WTC11 (cell line): ENCODE measurements around the gene NAXD. TPM values are rescaled to one million over a fixed set of nuclear protein-coding genes. Genes with fewer than 3 reads are reported as not detected.

ENCODE experiments used
- ATAC-seq: fragments of 200-7000 bp; cut with Tn5 transposase; 2 replicates; pipeline ENCODE4 v1.10.0; 2021; ENCODE audit warnings: mild to moderate bottlenecking, moderate library complexity
- CTCF ChIA-PET: fragments of 300-600 bp; sonication (Branson Sonifier 250); formaldehyde crosslinking; loops from one replicate; lab custom pipeline; 2021; ENCODE audit warnings: antibody characterized with exemption; lab: Charles Lee
- POLR2A ChIA-PET: fragments of 350-600 bp; sonication (Branson Sonifier 250); formaldehyde crosslinking; loops from one replicate; lab custom pipeline; 2021; ENCODE audit warnings: antibody characterized with exemption; lab: Charles Lee
- DNase-seq: peaks from one replicate; pipeline ENCODE4 v3.0.0; 2021; ENCODE audit warnings: low spot score
- H3K27ac Mint-ChIP-seq: 2 replicates; pipeline ENCODE4 v1.8.0; 2021; ENCODE audit warnings: mixed read lengths
- H3K27me3 Mint-ChIP-seq: 2 replicates; pipeline ENCODE4 v1.8.0; 2021; ENCODE audit warnings: low read depth, mild to moderate bottlenecking, moderate library complexity, mixed read lengths
- H3K36me3 Mint-ChIP-seq: 2 replicates; pipeline ENCODE4 v1.8.0; 2021; ENCODE audit warnings: mixed read lengths
- H3K4me1 Mint-ChIP-seq: 2 replicates; pipeline ENCODE4 v1.8.0; 2022; ENCODE audit warnings: mixed read lengths
- H3K4me3 Mint-ChIP-seq: 2 replicates; pipeline ENCODE4 v1.8.0; 2021; ENCODE audit warnings: mild to moderate bottlenecking, moderate library complexity, mixed read lengths
- H3K9me3 Mint-ChIP-seq: 2 replicates; pipeline ENCODE4 v1.8.0; 2021; ENCODE audit warnings: mixed read lengths
- FOXJ3 ChIP-seq: sonication (generic); formaldehyde crosslinking; IDR thresholded peaks from 2 replicates; pipeline ENCODE4 v1.9.0; 2021; ENCODE audit warnings: missing genetic modification reagents, mild to moderate bottlenecking, borderline replicate concordance
- GABPB1 ChIP-seq: sonication (generic); formaldehyde crosslinking; IDR thresholded peaks from 2 replicates; pipeline ENCODE4 v1.8.1; 2023; ENCODE audit warnings: mild to moderate bottlenecking, missing genetic modification reagents
- HMGA2 ChIP-seq: fragments of 250-450 bp; sonication (Bioruptor Pico); IDR thresholded peaks from 2 replicates; pipeline ENCODE4 v1.4.0; 2021; ENCODE audit warnings: mild to moderate bottlenecking, moderate library complexity
- MYBL2 ChIP-seq: sonication (generic); formaldehyde crosslinking; IDR thresholded peaks from 2 replicates; pipeline ENCODE4 v1.8.1; 2023; ENCODE audit warnings: mild to moderate bottlenecking, moderate library complexity, missing genetic modification reagents
- NFE2L1 ChIP-seq: sonication (generic); formaldehyde crosslinking; IDR thresholded peaks from 2 replicates; pipeline ENCODE4 v1.8.1; 2023; ENCODE audit warnings: missing genetic modification reagents
- TEAD1 ChIP-seq: sonication (generic); formaldehyde crosslinking; IDR thresholded peaks from 2 replicates; pipeline ENCODE4 v1.8.0; 2022; ENCODE audit warnings: mild to moderate bottlenecking, missing genetic modification reagents
- ZNF416 ChIP-seq: fragments of 250-450 bp; sonication (Bioruptor Pico); IDR thresholded peaks from 2 replicates; pipeline ENCODE4 v1.9.0; 2021; ENCODE audit warnings: mild to moderate bottlenecking, inconsistent platforms
- total RNA-seq: library from RNA; stranded (reverse); gene quantifications from 3 replicates; pipeline ENCODE4 v1.2.3, GENCODE V29; 2021
- TF ChIP-seq, protein P1 (sequence below): sonication (generic); formaldehyde crosslinking; IDR thresholded peaks from 2 replicates; pipeline ENCODE4 v1.8.0; 2023; ENCODE audit warnings: missing genetic modification reagents, mild to moderate bottlenecking, borderline replicate concordance
- TF ChIP-seq, protein P2 (sequence below): sonication (generic); formaldehyde crosslinking; IDR thresholded peaks from 2 replicates; pipeline ENCODE4 v1.8.1; 2023; ENCODE audit warnings: mild to moderate bottlenecking, missing genetic modification reagents
- TF ChIP-seq, protein P3 (sequence below): sonication (generic); formaldehyde crosslinking; IDR thresholded peaks from 2 replicates; pipeline ENCODE4 v1.8.0; 2022; ENCODE audit warnings: mild to moderate bottlenecking, missing genetic modification reagents
- TF ChIP-seq, protein P4 (sequence below): sonication (generic); formaldehyde crosslinking; IDR thresholded peaks from 2 replicates; pipeline ENCODE4 v1.8.0; 2022; ENCODE audit warnings: mild to moderate bottlenecking, missing genetic modification reagents
- TF ChIP-seq, protein P5 (sequence below): fragments of 250-450 bp; sonication (Bioruptor Pico); IDR thresholded peaks from 2 replicates; pipeline ENCODE4 v1.9.0; 2021; ENCODE audit warnings: moderate library complexity, mild to moderate bottlenecking, inconsistent platforms, borderline replicate concordance
- TF ChIP-seq, protein P6 (sequence below): fragments of 250-450 bp; sonication (Bioruptor Pico); IDR thresholded peaks from 2 replicates; pipeline ENCODE4 v1.9.0; 2021; ENCODE audit warnings: mild to moderate bottlenecking
- TF ChIP-seq, protein P7 (sequence below): sonication (generic); formaldehyde crosslinking; IDR thresholded peaks from 2 replicates; pipeline ENCODE4 v1.8.1; 2022; ENCODE audit warnings: low read depth, missing genetic modification reagents, borderline replicate concordance
- TF ChIP-seq, protein P8 (sequence below): sonication (generic); formaldehyde crosslinking; IDR thresholded peaks from 2 replicates; pipeline ENCODE4 v1.8.1; 2022; ENCODE audit warnings: mild to moderate bottlenecking, moderate library complexity, missing genetic modification reagents
- TF ChIP-seq, protein P9 (sequence below): sonication (generic); formaldehyde crosslinking; IDR thresholded peaks from 2 replicates; pipeline ENCODE4 v1.8.1; 2022; ENCODE audit warnings: missing genetic modification reagents, borderline replicate concordance
- TF ChIP-seq, protein P10 (sequence below): sonication (generic); formaldehyde crosslinking; conservative IDR thresholded peaks from 2 replicates; pipeline ENCODE4 v1.8.1; 2022; ENCODE audit warnings: mild to moderate bottlenecking, missing genetic modification reagents
- TF ChIP-seq, protein P11 (sequence below): sonication (generic); formaldehyde crosslinking; IDR thresholded peaks from 2 replicates; pipeline ENCODE4 v1.8.1; 2023; ENCODE audit warnings: mild to moderate bottlenecking, missing genetic modification reagents, moderate library complexity

NAXD gene
- total RNA-seq, 1 experiment from 2014 or later: 29.3 TPM

DNA sequence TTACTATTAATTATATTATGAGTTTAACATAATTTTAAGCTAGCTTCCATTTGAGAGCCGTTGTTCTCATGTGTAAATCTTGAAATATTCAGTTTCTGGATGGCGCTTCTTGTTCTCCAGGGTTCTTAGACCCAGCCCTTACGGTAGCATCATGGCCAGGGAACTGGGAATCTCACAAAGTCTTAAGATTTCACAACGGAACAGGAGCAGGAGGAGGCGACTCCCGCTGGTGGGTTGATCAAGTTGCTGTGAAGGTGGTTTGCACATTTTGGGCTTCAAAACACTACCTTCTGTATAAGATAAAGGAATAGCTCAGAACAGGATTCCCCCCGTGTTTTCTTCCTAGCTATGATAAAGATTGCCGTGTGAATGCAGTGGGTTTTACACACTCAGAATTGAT, 2.8 kb downstream of the NAXD start (continued):
- TF ChIP-seq, protein P1, sequence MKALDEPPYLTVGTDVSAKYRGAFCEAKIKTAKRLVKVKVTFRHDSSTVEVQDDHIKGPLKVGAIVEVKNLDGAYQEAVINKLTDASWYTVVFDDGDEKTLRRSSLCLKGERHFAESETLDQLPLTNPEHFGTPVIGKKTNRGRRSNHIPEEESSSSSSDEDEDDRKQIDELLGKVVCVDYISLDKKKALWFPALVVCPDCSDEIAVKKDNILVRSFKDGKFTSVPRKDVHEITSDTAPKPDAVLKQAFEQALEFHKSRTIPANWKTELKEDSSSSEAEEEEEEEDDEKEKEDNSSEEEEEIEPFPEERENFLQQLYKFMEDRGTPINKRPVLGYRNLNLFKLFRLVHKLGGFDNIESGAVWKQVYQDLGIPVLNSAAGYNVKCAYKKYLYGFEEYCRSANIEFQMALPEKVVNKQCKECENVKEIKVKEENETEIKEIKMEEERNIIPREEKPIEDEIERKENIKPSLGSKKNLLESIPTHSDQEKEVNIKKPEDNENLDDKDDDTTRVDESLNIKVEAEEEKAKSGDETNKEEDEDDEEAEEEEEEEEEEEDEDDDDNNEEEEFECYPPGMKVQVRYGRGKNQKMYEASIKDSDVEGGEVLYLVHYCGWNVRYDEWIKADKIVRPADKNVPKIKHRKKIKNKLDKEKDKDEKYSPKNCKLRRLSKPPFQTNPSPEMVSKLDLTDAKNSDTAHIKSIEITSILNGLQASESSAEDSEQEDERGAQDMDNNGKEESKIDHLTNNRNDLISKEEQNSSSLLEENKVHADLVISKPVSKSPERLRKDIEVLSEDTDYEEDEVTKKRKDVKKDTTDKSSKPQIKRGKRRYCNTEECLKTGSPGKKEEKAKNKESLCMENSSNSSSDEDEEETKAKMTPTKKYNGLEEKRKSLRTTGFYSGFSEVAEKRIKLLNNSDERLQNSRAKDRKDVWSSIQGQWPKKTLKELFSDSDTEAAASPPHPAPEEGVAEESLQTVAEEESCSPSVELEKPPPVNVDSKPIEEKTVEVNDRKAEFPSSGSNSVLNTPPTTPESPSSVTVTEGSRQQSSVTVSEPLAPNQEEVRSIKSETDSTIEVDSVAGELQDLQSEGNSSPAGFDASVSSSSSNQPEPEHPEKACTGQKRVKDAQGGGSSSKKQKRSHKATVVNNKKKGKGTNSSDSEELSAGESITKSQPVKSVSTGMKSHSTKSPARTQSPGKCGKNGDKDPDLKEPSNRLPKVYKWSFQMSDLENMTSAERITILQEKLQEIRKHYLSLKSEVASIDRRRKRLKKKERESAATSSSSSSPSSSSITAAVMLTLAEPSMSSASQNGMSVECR (CRISPR knock-in tag): no peak
- TF ChIP-seq, protein P2, sequence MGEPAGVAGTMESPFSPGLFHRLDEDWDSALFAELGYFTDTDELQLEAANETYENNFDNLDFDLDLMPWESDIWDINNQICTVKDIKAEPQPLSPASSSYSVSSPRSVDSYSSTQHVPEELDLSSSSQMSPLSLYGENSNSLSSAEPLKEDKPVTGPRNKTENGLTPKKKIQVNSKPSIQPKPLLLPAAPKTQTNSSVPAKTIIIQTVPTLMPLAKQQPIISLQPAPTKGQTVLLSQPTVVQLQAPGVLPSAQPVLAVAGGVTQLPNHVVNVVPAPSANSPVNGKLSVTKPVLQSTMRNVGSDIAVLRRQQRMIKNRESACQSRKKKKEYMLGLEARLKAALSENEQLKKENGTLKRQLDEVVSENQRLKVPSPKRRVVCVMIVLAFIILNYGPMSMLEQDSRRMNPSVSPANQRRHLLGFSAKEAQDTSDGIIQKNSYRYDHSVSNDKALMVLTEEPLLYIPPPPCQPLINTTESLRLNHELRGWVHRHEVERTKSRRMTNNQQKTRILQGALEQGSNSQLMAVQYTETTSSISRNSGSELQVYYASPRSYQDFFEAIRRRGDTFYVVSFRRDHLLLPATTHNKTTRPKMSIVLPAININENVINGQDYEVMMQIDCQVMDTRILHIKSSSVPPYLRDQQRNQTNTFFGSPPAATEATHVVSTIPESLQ (CRISPR knock-in tag): no peak
- TF ChIP-seq ZNF416 (CRISPR knock-in tag) (no peak), TEAD1 (no peak)
- TF ChIP-seq, all 79 proteins: peak for 0

DNA sequence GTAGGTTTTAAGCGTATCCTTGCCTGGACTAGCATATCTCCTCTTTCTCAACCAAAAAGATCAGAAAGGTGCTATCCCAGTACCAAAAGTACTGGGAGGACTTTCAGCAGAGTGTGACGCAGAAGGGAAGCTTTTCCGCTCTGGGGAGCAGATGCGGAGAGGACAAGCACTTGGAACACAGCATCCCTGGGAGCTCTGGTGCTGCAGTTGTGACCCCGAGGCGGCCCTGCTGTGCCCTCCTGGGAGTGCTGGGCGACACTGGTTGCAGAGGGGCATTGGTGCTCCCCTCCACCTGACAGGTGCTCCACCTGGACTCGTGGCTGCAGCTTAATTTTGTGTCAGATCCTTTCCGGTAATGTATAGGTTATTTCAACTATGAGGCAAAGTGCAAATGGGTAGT, 3.4 kb downstream of the NAXD start:
- Mint-ChIP-seq H3K4me1 (peaks cover 26% of the 10 kb centered on the region), H3K4me3 (no peak overlapping the region), H3K9me3 (no peaks in the 10 kb centered on the region), H3K27ac (no peak overlapping the region), H3K36me3 (peaks cover 3% of the 10 kb centered on the region; the same call in 1 of the 2 replicates), H3K27me3 (peaks cover 9% of the 10 kb centered on the region; the same call in 1 of the 2 replicates)
- ChIA-PET POLR2A (no interaction called here), CTCF (interaction anchor here (1.1 kb wide), 1 partner anchor 97 kb away, joined by 3 read pairs; no protein-coding TSS in a partner anchor)
- ATAC-seq (no peak), DNase-seq (no peak)
- TF ChIP-seq, protein P3, sequence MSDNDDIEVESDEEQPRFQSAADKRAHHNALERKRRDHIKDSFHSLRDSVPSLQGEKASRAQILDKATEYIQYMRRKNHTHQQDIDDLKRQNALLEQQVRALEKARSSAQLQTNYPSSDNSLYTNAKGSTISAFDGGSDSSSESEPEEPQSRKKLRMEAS (CRISPR knock-in tag): no peak
- TF ChIP-seq, protein P4, sequence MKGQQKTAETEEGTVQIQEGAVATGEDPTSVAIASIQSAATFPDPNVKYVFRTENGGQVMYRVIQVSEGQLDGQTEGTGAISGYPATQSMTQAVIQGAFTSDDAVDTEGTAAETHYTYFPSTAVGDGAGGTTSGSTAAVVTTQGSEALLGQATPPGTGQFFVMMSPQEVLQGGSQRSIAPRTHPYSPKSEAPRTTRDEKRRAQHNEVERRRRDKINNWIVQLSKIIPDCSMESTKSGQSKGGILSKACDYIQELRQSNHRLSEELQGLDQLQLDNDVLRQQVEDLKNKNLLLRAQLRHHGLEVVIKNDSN (CRISPR knock-in tag): no peak
- TF ChIP-seq, protein P5, sequence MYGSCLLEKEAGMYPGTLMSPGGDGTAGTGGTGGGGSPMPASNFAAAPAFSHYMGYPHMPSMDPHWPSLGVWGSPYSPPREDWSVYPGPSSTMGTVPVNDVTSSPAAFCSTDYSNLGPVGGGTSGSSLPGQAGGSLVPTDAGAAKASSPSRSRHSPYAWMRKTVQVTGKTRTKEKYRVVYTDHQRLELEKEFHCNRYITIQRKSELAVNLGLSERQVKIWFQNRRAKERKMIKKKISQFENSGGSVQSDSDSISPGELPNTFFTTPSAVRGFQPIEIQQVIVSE: no peak
- TF ChIP-seq MYBL2 (CRISPR knock-in tag): no peak
- no peak for TF ChIP-seq NFE2L1
- no peak for TF ChIP-seq FOXJ3 (CRISPR knock-in tag)
- no peak for TF ChIP-seq ZNF416 (CRISPR knock-in tag)
- TF ChIP-seq, protein P6, sequence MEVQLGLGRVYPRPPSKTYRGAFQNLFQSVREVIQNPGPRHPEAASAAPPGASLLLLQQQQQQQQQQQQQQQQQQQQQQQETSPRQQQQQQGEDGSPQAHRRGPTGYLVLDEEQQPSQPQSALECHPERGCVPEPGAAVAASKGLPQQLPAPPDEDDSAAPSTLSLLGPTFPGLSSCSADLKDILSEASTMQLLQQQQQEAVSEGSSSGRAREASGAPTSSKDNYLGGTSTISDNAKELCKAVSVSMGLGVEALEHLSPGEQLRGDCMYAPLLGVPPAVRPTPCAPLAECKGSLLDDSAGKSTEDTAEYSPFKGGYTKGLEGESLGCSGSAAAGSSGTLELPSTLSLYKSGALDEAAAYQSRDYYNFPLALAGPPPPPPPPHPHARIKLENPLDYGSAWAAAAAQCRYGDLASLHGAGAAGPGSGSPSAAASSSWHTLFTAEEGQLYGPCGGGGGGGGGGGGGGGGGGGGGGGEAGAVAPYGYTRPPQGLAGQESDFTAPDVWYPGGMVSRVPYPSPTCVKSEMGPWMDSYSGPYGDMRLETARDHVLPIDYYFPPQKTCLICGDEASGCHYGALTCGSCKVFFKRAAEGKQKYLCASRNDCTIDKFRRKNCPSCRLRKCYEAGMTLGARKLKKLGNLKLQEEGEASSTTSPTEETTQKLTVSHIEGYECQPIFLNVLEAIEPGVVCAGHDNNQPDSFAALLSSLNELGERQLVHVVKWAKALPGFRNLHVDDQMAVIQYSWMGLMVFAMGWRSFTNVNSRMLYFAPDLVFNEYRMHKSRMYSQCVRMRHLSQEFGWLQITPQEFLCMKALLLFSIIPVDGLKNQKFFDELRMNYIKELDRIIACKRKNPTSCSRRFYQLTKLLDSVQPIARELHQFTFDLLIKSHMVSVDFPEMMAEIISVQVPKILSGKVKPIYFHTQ (CRISPR knock-in tag): no peak
- TF ChIP-seq, protein P7, sequence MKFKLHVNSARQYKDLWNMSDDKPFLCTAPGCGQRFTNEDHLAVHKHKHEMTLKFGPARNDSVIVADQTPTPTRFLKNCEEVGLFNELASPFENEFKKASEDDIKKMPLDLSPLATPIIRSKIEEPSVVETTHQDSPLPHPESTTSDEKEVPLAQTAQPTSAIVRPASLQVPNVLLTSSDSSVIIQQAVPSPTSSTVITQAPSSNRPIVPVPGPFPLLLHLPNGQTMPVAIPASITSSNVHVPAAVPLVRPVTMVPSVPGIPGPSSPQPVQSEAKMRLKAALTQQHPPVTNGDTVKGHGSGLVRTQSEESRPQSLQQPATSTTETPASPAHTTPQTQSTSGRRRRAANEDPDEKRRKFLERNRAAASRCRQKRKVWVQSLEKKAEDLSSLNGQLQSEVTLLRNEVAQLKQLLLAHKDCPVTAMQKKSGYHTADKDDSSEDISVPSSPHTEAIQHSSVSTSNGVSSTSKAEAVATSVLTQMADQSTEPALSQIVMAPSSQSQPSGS (CRISPR knock-in tag): no peak
- TF ChIP-seq, protein P8, sequence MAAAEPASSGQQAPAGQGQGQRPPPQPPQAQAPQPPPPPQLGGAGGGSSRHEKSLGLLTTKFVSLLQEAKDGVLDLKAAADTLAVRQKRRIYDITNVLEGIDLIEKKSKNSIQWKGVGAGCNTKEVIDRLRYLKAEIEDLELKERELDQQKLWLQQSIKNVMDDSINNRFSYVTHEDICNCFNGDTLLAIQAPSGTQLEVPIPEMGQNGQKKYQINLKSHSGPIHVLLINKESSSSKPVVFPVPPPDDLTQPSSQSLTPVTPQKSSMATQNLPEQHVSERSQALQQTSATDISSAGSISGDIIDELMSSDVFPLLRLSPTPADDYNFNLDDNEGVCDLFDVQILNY: no peak
- TF ChIP-seq GABPB1: no peak
- TF ChIP-seq HMGA2 (CRISPR knock-in tag): no peak
- TF ChIP-seq, protein P9, sequence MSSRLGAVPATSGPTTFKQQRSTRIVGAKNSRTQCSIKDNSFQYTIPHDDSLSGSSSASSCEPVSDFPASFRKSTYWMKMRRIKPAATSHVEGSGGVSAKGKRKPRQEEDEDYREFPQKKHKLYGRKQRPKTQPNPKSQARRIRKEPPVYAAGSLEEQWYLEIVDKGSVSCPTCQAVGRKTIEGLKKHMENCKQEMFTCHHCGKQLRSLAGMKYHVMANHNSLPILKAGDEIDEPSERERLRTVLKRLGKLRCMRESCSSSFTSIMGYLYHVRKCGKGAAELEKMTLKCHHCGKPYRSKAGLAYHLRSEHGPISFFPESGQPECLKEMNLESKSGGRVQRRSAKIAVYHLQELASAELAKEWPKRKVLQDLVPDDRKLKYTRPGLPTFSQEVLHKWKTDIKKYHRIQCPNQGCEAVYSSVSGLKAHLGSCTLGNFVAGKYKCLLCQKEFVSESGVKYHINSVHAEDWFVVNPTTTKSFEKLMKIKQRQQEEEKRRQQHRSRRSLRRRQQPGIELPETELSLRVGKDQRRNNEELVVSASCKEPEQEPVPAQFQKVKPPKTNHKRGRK (CRISPR knock-in tag): no peak
- TF ChIP-seq, protein P10, sequence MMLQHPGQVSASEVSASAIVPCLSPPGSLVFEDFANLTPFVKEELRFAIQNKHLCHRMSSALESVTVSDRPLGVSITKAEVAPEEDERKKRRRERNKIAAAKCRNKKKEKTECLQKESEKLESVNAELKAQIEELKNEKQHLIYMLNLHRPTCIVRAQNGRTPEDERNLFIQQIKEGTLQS (CRISPR knock-in tag): no peak
- TF ChIP-seq, protein P11, sequence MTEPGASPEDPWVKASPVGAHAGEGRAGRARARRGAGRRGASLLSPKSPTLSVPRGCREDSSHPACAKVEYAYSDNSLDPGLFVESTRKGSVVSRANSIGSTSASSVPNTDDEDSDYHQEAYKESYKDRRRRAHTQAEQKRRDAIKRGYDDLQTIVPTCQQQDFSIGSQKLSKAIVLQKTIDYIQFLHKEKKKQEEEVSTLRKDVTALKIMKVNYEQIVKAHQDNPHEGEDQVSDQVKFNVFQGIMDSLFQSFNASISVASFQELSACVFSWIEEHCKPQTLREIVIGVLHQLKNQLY (CRISPR knock-in tag): no peak
